A549 treated with Mapracorat at 1 μM for 4 hours (cell line): ENCODE data around the gene TMEM215. TPM values are rescaled to one million over a fixed set of nuclear protein-coding genes. Genes with fewer than 3 reads are reported as not detected.

Experiments used
- total RNA-seq: library from RNA; stranded (reverse); fragments of 200-300 nt; extraction: Qiagen RNA extraction; gene quantifications from 5 replicates; pipeline ENCODE4 v1.2.3, GENCODE V29; 2022

Gene TMEM215, protein sequence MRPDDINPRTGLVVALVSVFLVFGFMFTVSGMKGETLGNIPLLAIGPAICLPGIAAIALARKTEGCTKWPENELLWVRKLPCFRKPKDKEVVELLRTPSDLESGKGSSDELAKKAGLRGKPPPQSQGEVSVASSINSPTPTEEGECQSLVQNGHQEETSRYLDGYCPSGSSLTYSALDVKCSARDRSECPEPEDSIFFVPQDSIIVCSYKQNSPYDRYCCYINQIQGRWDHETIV
- 0.04 TPM in 1 of 5 replicates, not detected in the others for total RNA-seq

DNA sequence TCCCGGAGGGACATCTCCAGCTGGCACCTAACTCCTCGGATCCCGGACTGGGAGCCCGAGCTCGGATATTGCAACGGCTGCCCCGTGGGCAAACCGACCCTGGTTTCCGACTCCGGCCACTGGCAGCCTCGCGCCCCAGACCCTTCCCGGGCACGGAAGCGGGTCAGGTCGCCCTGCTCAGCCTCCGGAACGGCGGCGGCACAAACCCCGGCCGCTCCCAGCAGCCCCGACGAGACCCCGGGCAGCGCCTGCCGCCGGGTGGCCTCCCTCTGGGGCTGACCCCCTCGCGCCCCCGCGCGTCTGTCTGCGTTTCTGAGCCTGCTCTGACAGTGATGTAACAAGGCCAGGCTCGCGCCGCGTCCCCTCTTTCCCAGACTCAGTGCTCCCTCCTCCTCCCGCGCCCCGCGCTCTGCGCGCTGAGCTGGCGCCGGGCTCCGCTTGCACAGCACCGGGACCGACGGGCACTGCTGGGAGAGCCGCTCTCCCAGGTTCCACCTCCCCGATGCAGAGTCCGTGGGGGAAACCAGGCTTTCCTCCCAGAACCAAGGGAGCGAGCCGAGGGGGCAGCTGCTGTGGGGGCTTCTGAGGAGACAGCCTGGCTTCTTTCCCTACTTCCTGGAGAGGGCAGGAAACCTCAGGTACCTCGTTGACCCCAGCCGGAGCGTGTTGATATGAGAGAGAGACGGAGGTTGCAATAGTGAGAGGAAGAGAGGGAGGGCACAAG, at the start of gene TMEM215:
TMEM215 (plus strand) TSS at position 373 of the 724 bp plus-strand sequence. CDS start 644 bp downstream, outside the sequence.

Other genes with a start within 250 kb of the TMEM215 start
- 13.8 to 17.2 TPM (median 14.1 TPM) in 5 replicates for gene SMIM27, start 231.2 kb upstream of the TMEM215 start, total RNA-seq
- 10.7 to 14.0 TPM (median 12.4 TPM) in 5 replicates for gene TOPORS, start 231.0 kb upstream of the TMEM215 start, total RNA-seq
- gene NDUFB6, start 210.4 kb upstream of the TMEM215 start, total RNA-seq = 106 to 115 TPM (median 112 TPM) in 5 replicates
- not detected in 5 replicates for gene TAF1L, start 147.9 kb upstream of the TMEM215 start, total RNA-seq
- 35.9 to 50.5 TPM (median 38.9 TPM) in 5 replicates for gene APTX, start 218.1 kb downstream of the TMEM215 start, total RNA-seq
- 206 to 243 TPM (median 234 TPM) in 5 replicates for gene DNAJA1, start 241.7 kb downstream of the TMEM215 start, total RNA-seq